Pancreas (tissue), 10 donors: ENCODE results near the gene APH1B. TPM values are rescaled to one million over a fixed set of nuclear protein-coding genes. Genes with fewer than 3 reads are reported as not detected.

Source experiments
- ATAC-seq, 4 donors: fragments of 200-7000 bp; cut with Tn5 transposase; one replicate each; pipeline versions ENCODE4 v1.8.0 to v1.9.1; 2020; ENCODE audit warnings: mild to moderate bottlenecking in 4 of 4, moderate library complexity in 4 of 4
- DNase-seq, 6 donors: peaks; one replicate each; pipeline ENCODE4 v3.0.0-alpha.2; 2020
- FAIRE-seq: peaks from 2 replicates; lab custom pipeline; 2012; peaks lifted over from hg19 to GRCh38; lab: Jason Lieb, UNC
- H3K27ac ChIP-seq, 4 donors: fragments of 200-600 bp; sonication (generic); 1 replicate in 3 of 4; 2 replicates in 1 of 4; pipeline versions ENCODE4 v1.5.0 to v1.8.0; 2020
- H3K27me3 ChIP-seq, 4 donors: fragments of 200-600 bp; one replicate each; pipeline ENCODE4 v1.8.0; 2021
- H3K36me3 ChIP-seq, 3 donors: fragments of 200-600 bp; sonication (generic) in 1 of 3; one replicate each; pipeline versions ENCODE4 v1.5.0 to v1.8.0; 2020 to 2021
- H3K4me1 ChIP-seq, 3 donors: fragments of 200-600 bp; one replicate each; pipeline ENCODE4 v1.8.0; 2021
- H3K4me3 ChIP-seq, 4 donors: fragments of 200-600 bp; sonication (generic) in 2 of 4; one replicate each; pipeline versions ENCODE4 v1.5.0 to v1.8.0; 2020 to 2021
- H3K9me3 ChIP-seq, 4 donors: fragments of 200-600 bp; one replicate each; pipeline ENCODE4 v1.8.0; 2021
- CTCF ChIP-seq, 4 donors: fragments of 200-600 bp; sonication (generic) in 3 of 4; IDR thresholded peaks; one replicate each; pipeline versions ENCODE4 v1.5.0 to v1.8.0; 2021; ENCODE audit warnings: antibody characterized with exemption in 4 of 4
- WGBS, 2 donors: extraction: QIAGEN DNeasy Blood & Tissue Kit; methylation state at CpG; one replicate each; pipeline ENCODE4 v1.1.7; 2013; 5-methylcytosine and 5-hydroxymethylcytosine counted together
- intact Hi-C, 3 donors: fragments of 100-400 bp; cut with DNase I; formaldehyde crosslinking; loops; one replicate each; pipeline versions ENCODE4 v1.11.1 to v1.14.2; 2022
- polyA plus RNA-seq, 2 donors: library from polyadenylated mRNA; stranded (reverse); fragments of 200-250 nt; gene quantifications; one replicate each; pipeline ENCODE4 v1.2.3, GENCODE V29; 2013
- total RNA-seq, 6 donors: library from RNA; stranded (reverse); fragmentation: NEBNext Ultra II Directional in 4 of 6; extraction: Animal tissue kit (Norgen Biotek cat#: 25700) in 4 of 6; gene quantifications; one replicate each; pipeline versions ENCODE4 v1.2.1 to v1.2.4, GENCODE V29; 2021 to 2023
- donor health status: healthy with polysubstance abuse.
- donor health status: DM: no; HTN: no; CAD: no; lungs with moderate emphysema.
- donor health status: DM: no; HTN: no; CAD: no.
- donor health status: control.
- donor health status: control.
- donor health status: Bipolar disorder and iron deficiency.
- donor health status: DM: yes; HTN: yes; CAD: no.
- donor health status: DM: no; HTN: no; CAD: no.
- donor health status: DM: no; HTN: no; CAD: no.
- donor health status: DM: yes; HTN: yes; CAD: no.

APH1B gene
- total and polyA plus RNA-seq, 8 donors: 3.1 to 11.7 (median 5.8) TPM

- FAIRE-seq (no peak), DNase-seq (no peak), ATAC-seq (no peak)
- intact Hi-C loops: no loop called here
- no peaks in the 10 kb centered on the region for H3K36me3 ChIP-seq
- H3K4me1 ChIP-seq: no peaks in the 10 kb centered on the region
- H3K27me3 ChIP-seq: no peaks in the 10 kb centered on the region
- H3K27ac ChIP-seq: no peak overlapping the region
- no peak for TF ChIP-seq CTCF (IDR thresholded peaks at IDR 0.05)
- H3K9me3 ChIP-seq: no peaks in the 10 kb centered on the region
- WGBS, 2 donors: 55 to 61% methylated on average over 9 of the region's 9 CpGs
- no peak overlapping the region for H3K4me3 ChIP-seq
These were observed 55.1 kb downstream of the APH1B start for GRCh38 chr15:63332367-63333124.

GRCh38 chr15:63334821-63335220 lies 57.4 kb downstream of the APH1B start:
- TF ChIP-seq CTCF (IDR thresholded peaks at IDR 0.05): no peak
- FAIRE-seq (no peak), DNase-seq (no peak), ATAC-seq (no peak)
- H3K4me3 ChIP-seq: no peak overlapping the region
- no peak overlapping the region for H3K27ac ChIP-seq
- no peaks in the 10 kb centered on the region for H3K4me1 ChIP-seq
- no peaks in the 10 kb centered on the region for H3K27me3 ChIP-seq
- WGBS, 2 donors: 81 to 89% methylated on average over 2 of the region's 2 CpGs
- H3K36me3 ChIP-seq: no peaks in the 10 kb centered on the region
- intact Hi-C loops: no loop called here
- H3K9me3 ChIP-seq: no peaks in the 10 kb centered on the region

- H3K4me3 ChIP-seq: no peak overlapping the region
- H3K9me3 ChIP-seq: no peaks in the 10 kb centered on the region
- TF ChIP-seq CTCF (IDR thresholded peaks at IDR 0.05): no peak
- no peaks in the 10 kb centered on the region for H3K27me3 ChIP-seq
- H3K4me1 ChIP-seq: no peaks in the 10 kb centered on the region
- WGBS, 2 donors: 79 to 84% methylated on average over 8 of the region's 8 CpGs
- FAIRE-seq: no peak
- no peak for ATAC-seq
- no peak for DNase-seq
- intact Hi-C loops: no loop called here
- H3K27ac ChIP-seq: no peak overlapping the region
- H3K36me3 ChIP-seq: no peaks in the 10 kb centered on the region
These were observed 58.3 kb downstream of the APH1B start for GRCh38 chr15:63335543-63336240.

GRCh38 chr15:63337046-63337445 lies 59.6 kb downstream of the APH1B start:
- H3K36me3 ChIP-seq: no peaks in the 10 kb centered on the region
- H3K4me3 ChIP-seq: no peak overlapping the region
- H3K9me3 ChIP-seq: no peaks in the 10 kb centered on the region
- TF ChIP-seq CTCF (IDR thresholded peaks at IDR 0.05): no peak
- 90 to 91% methylated on average over 4 of the region's 4 CpGs for WGBS, 2 donors
- H3K27ac ChIP-seq: no peak overlapping the region
- no peak for ATAC-seq
- intact Hi-C loops: no loop called here
- no peaks in the 10 kb centered on the region for H3K4me1 ChIP-seq
- no peak for DNase-seq
- no peak for FAIRE-seq
- H3K27me3 ChIP-seq: no peaks in the 10 kb centered on the region

GRCh38 chr15:63338170-63338569 lies 60.8 kb downstream of the APH1B start:
- no peak for TF ChIP-seq CTCF (IDR thresholded peaks at IDR 0.05)
- intact Hi-C loops: no loop called here
- no peaks in the 10 kb centered on the region for H3K36me3 ChIP-seq
- FAIRE-seq (no peak), DNase-seq (no peak), ATAC-seq (no peak)
- H3K4me3 ChIP-seq: no peak overlapping the region
- no peaks in the 10 kb centered on the region for H3K4me1 ChIP-seq
- no peaks in the 10 kb centered on the region for H3K9me3 ChIP-seq
- H3K27me3 ChIP-seq: no peaks in the 10 kb centered on the region
- no peak overlapping the region for H3K27ac ChIP-seq
